IMR-90 (cell line): ENCODE results near the gene LINS1.

ENCODE experiments used
- BHLHE40 ChIP-seq: fragments of 150-350 bp; IDR thresholded peaks from 2 replicates; pipeline ENCODE4 v1.6.1; 2016; ENCODE audit warnings: mild to moderate bottlenecking, low read depth, low read length
- CEBPB ChIP-seq: IDR thresholded peaks from 2 replicates; pipeline ENCODE4 v1.6.1; 2012; ENCODE audit warnings: low read depth, low read length, improper control_type of control experiment
- FOS ChIP-seq: fragments of 150-350 bp; IDR thresholded peaks from 2 replicates; pipeline ENCODE4 v1.6.1; 2016; ENCODE audit warnings: low read depth, low read length
- MXI1 ChIP-seq: IDR thresholded peaks from 2 replicates; pipeline ENCODE4 v1.6.1; 2012; ENCODE audit warnings: low read depth, mild to moderate bottlenecking, low read length, moderate library complexity, borderline replicate concordance
- NFE2L2 ChIP-seq: fragments of 150-350 bp; IDR thresholded peaks from 2 replicates; pipeline ENCODE4 v1.6.1; 2016; ENCODE audit warnings: low read depth, mild to moderate bottlenecking, low read length
- POLR2A ChIP-seq: IDR thresholded peaks from 2 replicates; pipeline ENCODE4 v1.6.1; 2012; ENCODE audit warnings: mild to moderate bottlenecking, low read depth, low read length
- RAD21 ChIP-seq: IDR thresholded peaks from 2 replicates; pipeline ENCODE4 v1.6.1; 2012; ENCODE audit warnings: low read length, improper control_type of control experiment
- RFX5 ChIP-seq: IDR thresholded peaks from 2 replicates; pipeline ENCODE4 v1.8.0; 2012; ENCODE audit warnings: low read depth, mild to moderate bottlenecking, low read length, moderate library complexity
- SMC3 ChIP-seq: fragments of 150-350 bp; IDR thresholded peaks from 2 replicates; pipeline ENCODE4 v1.6.1; 2016; ENCODE audit warnings: low read depth, mild to moderate bottlenecking, antibody characterized with exemption, low read length, moderate library complexity
- TF ChIP-seq, protein P1 (sequence below): conservative IDR thresholded peaks from 2 replicates; pipeline ENCODE4 v1.5.1; 2012; ENCODE audit warnings: mild to moderate bottlenecking, low read depth, low read length, improper control_type of control experiment
- TF ChIP-seq, protein P2 (sequence below): fragments of 150-350 bp; IDR thresholded peaks from 2 replicates; pipeline ENCODE4 v1.6.1; 2017; ENCODE audit warnings: mild to moderate bottlenecking, antibody characterized with exemption, low read length, low read depth

DNA sequence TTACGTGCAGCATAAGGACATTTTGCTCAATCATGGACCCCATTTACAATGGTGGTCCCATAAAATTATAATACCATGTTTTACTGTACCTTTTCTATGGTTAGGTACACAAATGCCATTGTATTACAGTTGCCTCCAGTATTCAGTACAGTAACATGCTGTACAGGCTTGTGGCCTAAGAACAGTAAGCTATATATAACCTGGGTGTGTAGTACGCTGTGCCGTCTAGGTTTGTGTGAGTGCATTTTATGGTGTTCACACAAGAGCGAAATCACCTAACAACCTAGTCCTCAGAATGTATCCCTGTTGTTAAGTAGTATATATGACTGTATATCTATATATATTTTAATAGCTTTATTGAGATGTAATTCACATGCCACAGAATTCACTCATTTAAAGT is 12.9 kb upstream of the LINS1 start:
- TF ChIP-seq, protein P1, sequence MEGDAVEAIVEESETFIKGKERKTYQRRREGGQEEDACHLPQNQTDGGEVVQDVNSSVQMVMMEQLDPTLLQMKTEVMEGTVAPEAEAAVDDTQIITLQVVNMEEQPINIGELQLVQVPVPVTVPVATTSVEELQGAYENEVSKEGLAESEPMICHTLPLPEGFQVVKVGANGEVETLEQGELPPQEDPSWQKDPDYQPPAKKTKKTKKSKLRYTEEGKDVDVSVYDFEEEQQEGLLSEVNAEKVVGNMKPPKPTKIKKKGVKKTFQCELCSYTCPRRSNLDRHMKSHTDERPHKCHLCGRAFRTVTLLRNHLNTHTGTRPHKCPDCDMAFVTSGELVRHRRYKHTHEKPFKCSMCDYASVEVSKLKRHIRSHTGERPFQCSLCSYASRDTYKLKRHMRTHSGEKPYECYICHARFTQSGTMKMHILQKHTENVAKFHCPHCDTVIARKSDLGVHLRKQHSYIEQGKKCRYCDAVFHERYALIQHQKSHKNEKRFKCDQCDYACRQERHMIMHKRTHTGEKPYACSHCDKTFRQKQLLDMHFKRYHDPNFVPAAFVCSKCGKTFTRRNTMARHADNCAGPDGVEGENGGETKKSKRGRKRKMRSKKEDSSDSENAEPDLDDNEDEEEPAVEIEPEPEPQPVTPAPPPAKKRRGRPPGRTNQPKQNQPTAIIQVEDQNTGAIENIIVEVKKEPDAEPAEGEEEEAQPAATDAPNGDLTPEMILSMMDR: no peak
- TF ChIP-seq POLR2A (no peak), FOS (no peak), MXI1 (no peak), RFX5 (no peak), NFE2L2 (no peak), RAD21 (no peak), SMC3 (no peak), BHLHE40 (no peak), CEBPB (no peak)
- TF ChIP-seq, protein P2, sequence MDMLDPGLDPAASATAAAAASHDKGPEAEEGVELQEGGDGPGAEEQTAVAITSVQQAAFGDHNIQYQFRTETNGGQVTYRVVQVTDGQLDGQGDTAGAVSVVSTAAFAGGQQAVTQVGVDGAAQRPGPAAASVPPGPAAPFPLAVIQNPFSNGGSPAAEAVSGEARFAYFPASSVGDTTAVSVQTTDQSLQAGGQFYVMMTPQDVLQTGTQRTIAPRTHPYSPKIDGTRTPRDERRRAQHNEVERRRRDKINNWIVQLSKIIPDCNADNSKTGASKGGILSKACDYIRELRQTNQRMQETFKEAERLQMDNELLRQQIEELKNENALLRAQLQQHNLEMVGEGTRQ: no peak
